ENCODE data around the gene STAG1.
"Not testable (repeated sequence)": the region's sequence is repeated elsewhere in the genome, so short reads cannot be mapped to it uniquely, and the experiment has no call there.

Gene STAG1

GRCh38 chr3:136380530-136380929, 371.6 kb downstream of the STAG1 start:
- DNase-seq, result no peak

DNA sequence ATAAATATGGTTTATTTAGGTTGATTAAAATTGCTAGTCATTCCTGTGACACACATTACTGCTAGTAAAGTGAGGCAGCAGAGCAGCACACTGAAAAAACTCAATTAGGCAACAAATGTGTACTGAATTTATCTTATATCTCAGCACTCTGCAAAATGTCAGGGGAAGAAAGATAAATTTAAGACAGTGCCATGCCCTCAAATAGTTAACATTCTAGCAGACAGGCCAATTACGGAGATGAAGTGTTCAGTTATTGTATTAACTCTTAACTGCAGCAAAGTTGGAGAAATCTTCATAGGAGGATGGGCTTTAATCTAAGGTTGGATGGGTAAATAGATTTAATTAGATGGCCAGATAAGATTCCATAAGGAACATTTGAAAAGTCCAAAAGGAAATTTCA, 374.2 kb downstream of the STAG1 start:
- DNase-seq, result no peak

DNA sequence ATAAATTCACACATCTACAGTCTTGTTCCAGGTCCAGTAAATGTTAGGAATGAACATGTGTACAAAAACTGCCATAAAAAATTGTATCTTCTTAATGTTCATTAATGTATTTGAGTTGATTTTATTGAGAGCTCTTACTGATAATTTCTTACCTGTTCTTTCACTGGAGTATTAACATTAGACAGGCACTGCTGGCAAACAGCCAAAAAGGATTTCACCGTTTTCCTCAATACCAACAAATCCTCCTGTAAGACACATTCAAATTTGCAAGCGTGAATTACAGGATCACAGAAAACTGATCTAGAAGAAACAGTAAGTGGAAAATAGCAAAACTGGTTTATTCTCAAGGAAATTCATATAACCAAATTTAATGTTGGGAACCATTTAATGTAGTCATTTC, 374.7 kb downstream of the STAG1 start:
- DNase-seq, result no peak

DNA sequence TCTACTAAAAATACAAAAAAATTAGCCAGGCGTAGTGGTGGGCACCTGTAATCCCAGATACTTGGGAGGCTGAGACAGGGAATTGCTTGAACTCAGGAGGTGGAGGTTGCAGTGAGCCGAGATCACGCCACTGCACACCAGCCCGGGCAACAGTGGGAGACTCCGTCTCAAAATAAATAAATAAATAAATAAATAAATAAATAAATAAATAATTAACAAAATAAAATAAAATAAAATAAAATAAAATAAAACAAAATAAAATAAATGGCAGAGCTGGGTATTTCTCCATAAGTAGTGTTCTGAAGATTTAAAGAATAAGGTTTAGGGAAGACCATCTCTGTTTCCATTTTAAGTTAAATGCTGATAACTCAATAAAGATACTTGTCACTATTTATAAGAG, 376.4 kb downstream of the STAG1 start:
- not testable (repeated sequence) for DNase-seq

GRCh38 chr3:136366289-136366688, 385.9 kb downstream of the STAG1 start:
- no peak for DNase-seq

DNA sequence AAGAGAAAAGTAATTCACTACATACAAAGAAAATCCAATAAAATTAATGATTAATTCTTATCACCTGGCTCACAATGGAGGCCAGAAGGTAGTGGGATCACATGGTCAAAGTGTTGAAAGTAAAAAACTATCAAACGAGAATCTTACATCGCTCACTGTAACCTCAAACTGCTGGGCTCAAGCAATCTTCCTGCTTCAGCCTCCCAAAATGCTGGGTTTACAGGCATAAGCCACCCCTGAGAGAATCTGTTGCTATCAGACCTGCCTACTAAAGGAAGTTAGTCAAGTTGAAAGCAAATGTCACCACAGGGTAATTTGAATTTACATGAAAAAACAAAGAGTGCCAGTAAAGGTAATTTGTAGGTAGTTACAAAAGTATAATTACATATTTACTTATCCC, 398.7 kb downstream of the STAG1 start:
- no peak for DNase-seq

DNA sequence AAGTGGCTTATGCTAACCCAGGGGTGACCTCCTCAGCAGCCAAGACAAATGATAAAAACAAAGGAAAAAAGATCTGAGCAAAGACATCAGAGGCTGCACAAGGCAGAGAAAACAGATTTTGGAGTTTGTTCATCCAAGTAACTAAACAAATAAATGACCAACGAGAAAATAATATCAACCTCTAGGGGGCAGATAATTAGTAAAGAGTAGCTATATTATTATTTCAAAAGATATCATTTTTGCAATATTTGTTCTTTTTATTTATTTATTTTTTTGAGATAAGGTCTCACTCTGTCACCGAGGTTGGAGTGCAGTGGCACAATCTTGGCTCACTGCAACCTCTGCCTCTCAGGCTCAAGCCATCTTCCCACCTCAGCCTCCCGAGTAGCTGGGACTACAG, 400.3 kb downstream of the STAG1 start:
- no peak for DNase-seq

- DNase-seq, result no peak
Observed at GRCh38 chr3:136351351-136351750, 400.8 kb downstream of the STAG1 start.

GRCh38 chr3:136350557-136350956, 401.6 kb downstream of the STAG1 start:
- DNase-seq, result no peak

GRCh38 chr3:136350132-136350531, 402.0 kb downstream of the STAG1 start:
- DNase-seq, result no peak

- no peak for DNase-seq
Observed at GRCh38 chr3:136346486-136346885, 405.7 kb downstream of the STAG1 start.

GRCh38 chr3:136343873-136344555, 408.2 kb downstream of the STAG1 start:
- DNase-seq, result no peak

DNA sequence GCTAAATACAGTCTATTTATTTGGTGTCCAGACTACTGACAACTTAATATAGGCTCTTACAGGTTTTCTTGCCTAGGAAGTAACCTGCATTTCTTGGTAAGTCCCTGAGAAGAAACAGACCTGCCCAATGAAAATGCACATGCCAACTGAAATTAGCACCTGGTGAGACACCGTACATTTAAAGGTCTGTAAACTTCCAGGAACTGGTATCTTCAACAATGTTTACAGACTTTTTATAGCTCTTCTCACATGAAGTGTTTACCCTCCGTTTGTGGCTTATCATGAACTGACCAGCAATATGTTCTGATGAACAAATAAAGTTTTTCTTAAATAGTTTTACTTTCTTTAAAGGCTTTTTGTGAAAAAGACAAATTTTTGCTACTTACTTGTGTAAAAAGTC, 408.7 kb downstream of the STAG1 start:
- DNase-seq, result no peak

- DNase-seq, result no peak
Observed at GRCh38 chr3:136336329-136337100, 415.7 kb downstream of the STAG1 start.

GRCh38 chr3:136334726-136335125, 417.5 kb downstream of the STAG1 start:
- not testable (repeated sequence) for DNase-seq

DNA sequence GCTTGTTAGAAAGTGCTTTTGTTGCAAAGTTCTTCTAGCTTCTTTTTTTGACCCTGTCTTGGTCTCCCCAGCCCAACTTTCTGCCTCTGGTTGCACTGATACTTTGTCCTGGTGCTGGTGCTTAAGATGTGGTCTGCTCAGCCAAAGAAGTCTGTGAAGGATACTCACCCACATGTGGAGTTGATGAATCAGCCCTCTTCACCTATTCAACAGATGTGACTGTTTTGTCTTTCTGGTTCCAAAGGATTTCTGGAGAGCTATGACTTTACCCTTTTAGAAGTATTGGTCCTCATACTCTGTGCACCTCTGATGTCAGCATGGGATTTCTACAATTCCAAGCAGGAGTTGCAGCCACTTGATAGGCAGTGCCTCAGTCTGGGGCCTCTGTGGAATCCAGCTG, 418.0 kb downstream of the STAG1 start:
- no peak for DNase-seq

- DNase-seq, result no peak
Observed at GRCh38 chr3:136332776-136333175, 419.4 kb downstream of the STAG1 start.

- no peak for DNase-seq
Observed at GRCh38 chr3:136332302-136332701, 419.9 kb downstream of the STAG1 start.

GRCh38 chr3:136330900-136331299, 421.3 kb downstream of the STAG1 start:
- no peak for DNase-seq

DNA sequence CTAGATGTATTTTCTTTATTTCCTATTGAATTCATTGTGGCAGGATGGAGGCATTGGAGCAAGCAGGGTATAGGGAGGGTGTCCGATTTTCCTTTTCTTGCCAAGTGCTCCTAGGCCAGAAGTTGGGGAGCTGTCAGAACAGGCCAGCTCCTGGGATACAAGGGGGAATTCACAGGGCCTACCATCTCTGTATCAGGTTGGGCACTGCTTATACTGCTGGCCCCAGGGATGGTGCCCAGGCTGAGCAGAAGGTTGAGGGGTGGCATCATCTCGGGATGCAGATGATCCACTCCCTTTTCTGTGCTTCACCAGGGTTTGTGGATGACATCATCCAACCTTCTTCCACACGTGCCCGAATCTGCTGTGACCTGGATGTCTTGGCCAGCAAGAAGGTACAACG, 422.6 kb downstream of the STAG1 start:
- DNase-seq, result no peak

DNA sequence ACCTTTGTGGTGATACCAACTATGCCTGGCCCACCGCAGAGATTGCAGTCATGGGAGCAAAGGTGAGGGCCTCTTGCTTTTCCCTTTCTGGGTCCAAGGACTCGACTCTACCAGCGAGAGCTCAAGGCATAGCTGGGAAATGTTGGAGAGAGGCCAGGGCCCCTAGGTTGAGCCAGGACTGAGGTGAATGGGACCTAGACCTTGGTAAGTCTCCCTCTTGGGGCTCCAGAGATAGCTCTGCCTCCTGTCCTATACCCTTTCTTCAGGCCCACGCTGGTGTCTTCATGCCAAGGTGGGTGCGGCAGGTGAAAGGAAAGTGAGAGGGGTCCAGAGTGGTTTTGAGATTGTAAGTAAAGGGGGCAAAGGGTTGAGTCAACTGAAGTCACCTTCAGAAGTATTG, 424.5 kb downstream of the STAG1 start:
- no peak for DNase-seq

GRCh38 chr3:136326316-136326715, 425.9 kb downstream of the STAG1 start:
- no peak for DNase-seq

DNA sequence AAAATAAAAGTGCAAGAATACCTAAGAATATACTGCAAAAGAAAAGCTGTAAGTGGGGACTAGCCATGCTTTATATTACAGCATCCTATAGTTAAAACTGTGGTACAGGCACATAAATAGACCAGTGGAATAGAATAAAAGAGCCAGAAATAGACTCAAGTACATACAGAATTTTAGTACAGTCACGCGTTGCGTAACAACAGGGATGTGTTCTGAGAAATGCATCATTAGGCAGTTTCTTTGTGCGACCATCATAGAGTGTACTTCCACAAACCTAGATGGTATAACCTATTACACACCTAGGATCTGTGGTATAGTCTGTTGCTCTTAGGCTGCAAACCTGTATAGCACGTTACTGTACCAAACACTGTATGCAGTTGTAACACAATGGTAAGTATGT, 440.2 kb downstream of the STAG1 start:
- no peak for DNase-seq

DNA sequence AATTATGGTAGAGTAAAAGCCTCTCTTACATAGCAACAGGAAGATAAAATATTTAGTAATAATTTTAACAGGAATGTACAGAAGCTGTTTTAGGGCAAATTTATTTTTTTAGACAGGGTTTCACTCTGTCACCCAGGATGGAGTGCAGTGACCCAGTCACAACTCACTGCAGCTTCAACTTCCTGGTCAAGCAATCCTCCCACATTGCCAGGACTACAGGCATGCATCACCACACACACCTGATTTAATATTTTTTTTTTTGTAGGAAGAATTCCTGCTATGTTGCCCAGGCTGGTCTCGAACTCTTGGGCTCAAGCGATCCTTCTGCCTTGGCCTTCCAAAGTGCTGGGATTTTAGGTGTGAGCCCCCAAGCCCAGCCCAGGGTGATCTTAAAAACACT, 440.9 kb downstream of the STAG1 start:
- DNase-seq, result no peak

DNA sequence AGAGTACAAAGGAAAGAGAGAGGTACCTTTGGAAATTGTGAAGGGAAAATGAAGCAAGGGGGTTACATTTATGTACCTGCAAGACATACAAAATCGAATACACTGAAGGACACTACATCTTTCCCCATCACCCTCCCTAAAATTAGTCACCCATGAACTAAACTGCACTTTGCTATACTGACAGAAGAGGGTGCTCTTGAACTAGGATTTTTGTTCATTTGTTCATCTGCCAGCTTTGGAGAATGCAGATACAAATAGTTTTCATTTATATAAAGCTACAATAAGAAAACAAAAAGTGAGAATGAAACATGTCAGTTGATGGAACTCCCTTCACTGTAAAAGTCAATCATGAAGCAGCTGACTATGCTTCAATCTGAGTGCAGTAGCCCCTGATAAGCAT, 446.3 kb downstream of the STAG1 start:
- no peak for DNase-seq
